OCI-LY7 (cell line): ENCODE measurements around the gene ATP2A2.

Experiments
- CTCF ChIP-seq: fragments of 200-600 bp; sonication (generic); conservative IDR thresholded peaks from 2 replicates; pipeline ENCODE4 v1.5.1; 2014; ENCODE audit warnings: mild to moderate bottlenecking, antibody characterized with exemption, low read length, moderate library complexity, mixed read lengths
- EZH2phosphoT487 ChIP-seq: fragments of 200-600 bp; sonication (generic); IDR thresholded peaks from 2 replicates; pipeline ENCODE4 v1.6.1; 2018; ENCODE audit warnings: low read depth, borderline replicate concordance, mild to moderate bottlenecking, mixed run types, antibody characterized with exemption, low read length, moderate library complexity, mixed read lengths

- TF ChIP-seq CTCF (no peak), EZH2phosphoT487 (no peak)
These were observed 57.1 kb downstream of the ATP2A2 start for GRCh38 chr12:110337912-110338710.
